ENCODE data around the gene MICAL1. TPM values are rescaled to one million over a fixed set of nuclear protein-coding genes. Genes with fewer than 3 reads are reported as not detected.

MICAL1 gene
- total and polyA plus RNA-seq, 4 donors, result 29.9 to 67.7 (median 57.4) TPM

DNA sequence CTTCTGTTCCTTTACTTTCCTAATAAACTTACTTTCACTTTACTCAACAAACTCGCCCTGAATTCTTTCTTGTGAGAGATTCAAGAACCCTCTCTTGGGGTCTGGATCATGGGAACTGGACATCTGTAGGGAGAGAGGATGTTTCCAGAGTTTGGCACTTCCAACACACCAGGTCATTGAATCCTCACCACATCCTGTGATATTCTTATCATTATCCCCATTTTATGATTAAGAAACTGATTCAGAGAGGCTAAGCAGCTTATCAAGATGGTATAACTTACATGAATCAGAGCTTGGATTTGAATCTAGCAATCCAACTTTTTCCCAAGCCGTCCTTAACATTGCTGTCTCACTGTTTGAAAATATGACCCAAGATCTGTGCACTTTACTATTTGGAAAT, 30.6 kb downstream of the MICAL1 start:
- TF ChIP-seq, protein P1, sequence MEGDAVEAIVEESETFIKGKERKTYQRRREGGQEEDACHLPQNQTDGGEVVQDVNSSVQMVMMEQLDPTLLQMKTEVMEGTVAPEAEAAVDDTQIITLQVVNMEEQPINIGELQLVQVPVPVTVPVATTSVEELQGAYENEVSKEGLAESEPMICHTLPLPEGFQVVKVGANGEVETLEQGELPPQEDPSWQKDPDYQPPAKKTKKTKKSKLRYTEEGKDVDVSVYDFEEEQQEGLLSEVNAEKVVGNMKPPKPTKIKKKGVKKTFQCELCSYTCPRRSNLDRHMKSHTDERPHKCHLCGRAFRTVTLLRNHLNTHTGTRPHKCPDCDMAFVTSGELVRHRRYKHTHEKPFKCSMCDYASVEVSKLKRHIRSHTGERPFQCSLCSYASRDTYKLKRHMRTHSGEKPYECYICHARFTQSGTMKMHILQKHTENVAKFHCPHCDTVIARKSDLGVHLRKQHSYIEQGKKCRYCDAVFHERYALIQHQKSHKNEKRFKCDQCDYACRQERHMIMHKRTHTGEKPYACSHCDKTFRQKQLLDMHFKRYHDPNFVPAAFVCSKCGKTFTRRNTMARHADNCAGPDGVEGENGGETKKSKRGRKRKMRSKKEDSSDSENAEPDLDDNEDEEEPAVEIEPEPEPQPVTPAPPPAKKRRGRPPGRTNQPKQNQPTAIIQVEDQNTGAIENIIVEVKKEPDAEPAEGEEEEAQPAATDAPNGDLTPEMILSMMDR (IDR thresholded peaks at IDR 0.05; ENCODE audit: control extremely low read depth, extremely low read depth), result no peak
- whole genome bisulfite sequencing, 2 donors, result 88 to 94% methylated on average over 2 of the region's 2 CpGs
- H3K36me3 ChIP-seq (ENCODE audit: control insufficient read depth in 4 of 4, insufficient read depth in 4 of 4, low read length in 4 of 4), result peaks cover 0 to 3% (median 0%) of the 10 kb centered on the region in 4 donors

DNA sequence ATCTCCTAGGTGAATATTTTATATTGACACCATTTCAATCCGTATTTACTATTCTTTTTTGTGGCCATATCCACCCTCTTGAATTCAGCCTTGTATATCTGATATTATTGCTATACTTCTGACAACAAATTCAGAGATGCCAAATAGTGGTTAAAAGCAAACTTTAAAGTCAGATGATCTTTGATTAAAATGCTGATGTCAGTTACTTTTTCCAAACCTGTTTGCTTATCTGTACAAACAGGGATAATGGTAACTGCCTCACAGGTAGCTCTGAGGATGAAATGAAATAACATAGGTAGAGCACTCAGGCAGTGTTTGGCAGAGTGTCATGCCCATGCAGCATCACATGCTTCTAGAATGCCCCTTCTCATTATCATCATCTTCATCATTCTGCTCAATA, 34.4 kb downstream of the MICAL1 start:
- TF ChIP-seq, protein P1 (IDR thresholded peaks at IDR 0.05; ENCODE audit: control extremely low read depth, extremely low read depth), result no peak
- H3K4me1 ChIP-seq (ENCODE audit: control insufficient read depth in 5 of 5, insufficient read depth in 5 of 5, low read length in 5 of 5), result no peaks in the 10 kb centered on the region
- no peak overlapping the region for H3K9ac ChIP-seq (ENCODE audit: insufficient read depth in 1 of 2, low read length in 2 of 2)
- H3K9me3 ChIP-seq (ENCODE audit: control insufficient read depth in 4 of 4, insufficient read depth in 3 of 4, low read length in 3 of 4), result no peaks in the 10 kb centered on the region
- peaks cover 0 to 3% (median 0%) of the 10 kb centered on the region in 4 donors for H3K36me3 ChIP-seq (ENCODE audit: control insufficient read depth in 4 of 4, insufficient read depth in 4 of 4, low read length in 4 of 4)
- H3K27ac ChIP-seq (ENCODE audit: low read depth in 1 of 2, low read length in 1 of 2), result no peak overlapping the region
- WGBS, 2 donors, result 93% methylated on average over 1 of the region's 1 CpG
- no peak for DNase-seq
- no peak overlapping the region for H3K4me3 ChIP-seq
- no peaks in the 10 kb centered on the region for H3K27me3 ChIP-seq (ENCODE audit: control insufficient read depth in 3 of 3, insufficient read depth in 3 of 3, low read length in 2 of 3)
- no peak for ATAC-seq (ENCODE audit: insufficient read depth, low FRiP score)

More for the DNA sequence above, 30.6 kb downstream of the MICAL1 start:
- H3K27me3 ChIP-seq (ENCODE audit: control insufficient read depth in 3 of 3, insufficient read depth in 3 of 3, low read length in 2 of 3), result no peaks in the 10 kb centered on the region
- no peak overlapping the region for H3K27ac ChIP-seq (ENCODE audit: low read depth in 1 of 2, low read length in 1 of 2)
- DNase-seq (no peak), ATAC-seq (ENCODE audit: insufficient read depth, low FRiP score) (no peak)
- no peak overlapping the region for H3K9ac ChIP-seq (ENCODE audit: insufficient read depth in 1 of 2, low read length in 2 of 2)
- no peaks in the 10 kb centered on the region for H3K9me3 ChIP-seq (ENCODE audit: control insufficient read depth in 4 of 4, insufficient read depth in 3 of 4, low read length in 3 of 4)
- H3K4me1 ChIP-seq (ENCODE audit: control insufficient read depth in 5 of 5, insufficient read depth in 5 of 5, low read length in 5 of 5), result peaks cover 0 to 8% (median 0%) of the 10 kb centered on the region in 5 donors
- no peak overlapping the region for H3K4me3 ChIP-seq

DNA sequence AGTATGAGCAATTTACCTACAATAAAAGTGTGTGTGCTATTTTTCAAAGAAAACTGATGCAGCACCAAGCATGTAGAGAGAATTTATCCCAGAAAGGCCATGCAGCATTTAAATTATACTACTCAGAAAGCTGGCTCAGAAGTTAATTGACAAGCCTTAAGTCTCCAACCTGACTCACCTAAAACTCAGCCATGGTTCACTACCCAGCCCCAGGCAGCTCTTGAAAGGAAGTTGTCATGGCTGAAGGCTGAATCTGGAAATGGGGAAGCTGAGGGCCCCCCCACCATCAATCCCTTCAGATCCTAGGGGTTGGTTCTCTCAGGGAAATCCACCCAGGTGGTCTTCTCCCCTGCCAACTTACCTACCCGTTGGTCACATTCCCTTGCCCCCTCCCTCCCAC, 34.8 kb downstream of the MICAL1 start:
- no peaks in the 10 kb centered on the region for H3K4me1 ChIP-seq (ENCODE audit: control insufficient read depth in 5 of 5, insufficient read depth in 5 of 5, low read length in 5 of 5)
- TF ChIP-seq, protein P1 (IDR thresholded peaks at IDR 0.05; ENCODE audit: control extremely low read depth, extremely low read depth), result no peak
- ATAC-seq (ENCODE audit: insufficient read depth, low FRiP score) (no peak), DNase-seq (no peak)
- H3K36me3 ChIP-seq (ENCODE audit: control insufficient read depth in 4 of 4, insufficient read depth in 4 of 4, low read length in 4 of 4), result peaks cover 0 to 3% (median under 1%) of the 10 kb centered on the region in 4 donors
- no peak overlapping the region for H3K27ac ChIP-seq (ENCODE audit: low read depth in 1 of 2, low read length in 1 of 2)
- no peaks in the 10 kb centered on the region for H3K9me3 ChIP-seq (ENCODE audit: control insufficient read depth in 4 of 4, insufficient read depth in 3 of 4, low read length in 3 of 4)
- H3K4me3 ChIP-seq, result no peak overlapping the region
- no peak overlapping the region for H3K9ac ChIP-seq (ENCODE audit: insufficient read depth in 1 of 2, low read length in 2 of 2)
- no peaks in the 10 kb centered on the region for H3K27me3 ChIP-seq (ENCODE audit: control insufficient read depth in 3 of 3, insufficient read depth in 3 of 3, low read length in 2 of 3)
- WGBS, 2 donors, result 43 to 57% methylated on average over 1 of the region's 1 CpG

DNA sequence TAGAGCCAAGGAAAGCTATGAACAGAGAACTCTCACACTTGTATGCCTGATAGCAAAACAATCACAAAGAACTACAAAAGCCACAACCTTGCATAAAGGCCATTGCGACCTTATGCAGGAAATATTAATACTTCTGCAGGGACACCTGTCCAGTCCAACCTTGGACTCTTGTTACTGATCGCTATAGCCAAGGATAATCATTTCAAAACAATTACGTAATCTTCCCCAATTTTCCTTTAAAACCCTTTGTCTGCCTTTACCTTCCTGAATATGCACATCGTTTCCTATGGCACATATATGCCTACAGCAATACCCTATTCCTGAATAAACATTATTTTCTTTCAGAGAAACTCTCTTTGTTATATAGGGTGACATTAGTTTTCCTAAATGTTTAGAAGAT, 37.9 kb downstream of the MICAL1 start:
- ATAC-seq (ENCODE audit: insufficient read depth, low FRiP score) (no peak), DNase-seq (no peak)
- Histone ChIP-seq H3K27ac (ENCODE audit: low read depth in 1 of 2, low read length in 1 of 2) (no peak overlapping the region), H3K4me1 (ENCODE audit: control insufficient read depth in 5 of 5, insufficient read depth in 5 of 5, low read length in 5 of 5) (no peaks in the 10 kb centered on the region), H3K9me3 (ENCODE audit: control insufficient read depth in 4 of 4, insufficient read depth in 3 of 4, low read length in 3 of 4) (no peaks in the 10 kb centered on the region), H3K9ac (ENCODE audit: insufficient read depth in 1 of 2, low read length in 2 of 2) (no peak overlapping the region), H3K27me3 (ENCODE audit: control insufficient read depth in 3 of 3, insufficient read depth in 3 of 3, low read length in 2 of 3) (no peaks in the 10 kb centered on the region), H3K36me3 (ENCODE audit: control insufficient read depth in 4 of 4, insufficient read depth in 4 of 4, low read length in 4 of 4) (peaks cover 0 to 6% (median 0%) of the 10 kb centered on the region in 4 donors), H3K4me3 (no peak overlapping the region)
- TF ChIP-seq, protein P1 (IDR thresholded peaks at IDR 0.05; ENCODE audit: control extremely low read depth, extremely low read depth), result no peak
- 84 to 90% methylated on average over 4 of the region's 4 CpGs for WGBS, 2 donors
